ENCODE measurements around the gene PLEKHJ1.

The PLEKHJ1 gene

GRCh38 chr19:2237869-2238153 lies 1.7 kb upstream of the PLEKHJ1 start:
- peak overlapping the region; percentile 84 for H3K4me3 ChIP-seq (ENCODE audit: low read depth, low read length)
- TF ChIP-seq, protein P1, sequence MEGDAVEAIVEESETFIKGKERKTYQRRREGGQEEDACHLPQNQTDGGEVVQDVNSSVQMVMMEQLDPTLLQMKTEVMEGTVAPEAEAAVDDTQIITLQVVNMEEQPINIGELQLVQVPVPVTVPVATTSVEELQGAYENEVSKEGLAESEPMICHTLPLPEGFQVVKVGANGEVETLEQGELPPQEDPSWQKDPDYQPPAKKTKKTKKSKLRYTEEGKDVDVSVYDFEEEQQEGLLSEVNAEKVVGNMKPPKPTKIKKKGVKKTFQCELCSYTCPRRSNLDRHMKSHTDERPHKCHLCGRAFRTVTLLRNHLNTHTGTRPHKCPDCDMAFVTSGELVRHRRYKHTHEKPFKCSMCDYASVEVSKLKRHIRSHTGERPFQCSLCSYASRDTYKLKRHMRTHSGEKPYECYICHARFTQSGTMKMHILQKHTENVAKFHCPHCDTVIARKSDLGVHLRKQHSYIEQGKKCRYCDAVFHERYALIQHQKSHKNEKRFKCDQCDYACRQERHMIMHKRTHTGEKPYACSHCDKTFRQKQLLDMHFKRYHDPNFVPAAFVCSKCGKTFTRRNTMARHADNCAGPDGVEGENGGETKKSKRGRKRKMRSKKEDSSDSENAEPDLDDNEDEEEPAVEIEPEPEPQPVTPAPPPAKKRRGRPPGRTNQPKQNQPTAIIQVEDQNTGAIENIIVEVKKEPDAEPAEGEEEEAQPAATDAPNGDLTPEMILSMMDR (conservative IDR thresholded peaks at IDR 0.05; ENCODE audit: low read depth, low read length), result no peak
- no peak for DNase-seq (ENCODE audit: low read depth)

- H3K4me3 ChIP-seq (ENCODE audit: low read depth, low read length), result peak overlapping the region; percentile 84
- DNase-seq (ENCODE audit: low read depth), result no peak
- TF ChIP-seq, protein P1 (conservative IDR thresholded peaks at IDR 0.05; ENCODE audit: low read depth, low read length), result no peak
Observed at GRCh38 chr19:2237051-2237868, 1.1 kb upstream of the PLEKHJ1 start.

DNA sequence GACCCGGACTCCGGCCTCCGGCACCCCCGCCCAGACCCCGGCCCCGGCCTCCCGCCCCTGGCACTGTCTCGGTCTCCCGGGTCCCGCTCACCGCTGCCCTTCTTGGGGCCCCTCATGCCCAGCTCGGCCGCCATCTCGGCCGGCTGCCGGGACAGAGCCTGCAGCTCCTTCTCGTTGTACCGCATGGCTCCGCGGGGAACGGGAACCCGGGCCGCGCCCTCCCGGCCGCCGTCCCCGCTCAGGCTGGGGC lies 140 bp downstream of the PLEKHJ1 start:
- TF ChIP-seq, protein P1 (conservative IDR thresholded peaks at IDR 0.05; ENCODE audit: low read depth, low read length), result no peak
- peak overlapping the region; percentile 84 for H3K4me3 ChIP-seq (ENCODE audit: low read depth, low read length)
- no peak for DNase-seq (ENCODE audit: low read depth)

- no peak for DNase-seq (ENCODE audit: low read depth)
- TF ChIP-seq, protein P1 (conservative IDR thresholded peaks at IDR 0.05; ENCODE audit: low read depth, low read length), result no peak
- peak overlapping the region; percentile 84 for H3K4me3 ChIP-seq (ENCODE audit: low read depth, low read length)
Observed at GRCh38 chr19:2235381-2236063, 607 bp downstream of the PLEKHJ1 start.

DNA sequence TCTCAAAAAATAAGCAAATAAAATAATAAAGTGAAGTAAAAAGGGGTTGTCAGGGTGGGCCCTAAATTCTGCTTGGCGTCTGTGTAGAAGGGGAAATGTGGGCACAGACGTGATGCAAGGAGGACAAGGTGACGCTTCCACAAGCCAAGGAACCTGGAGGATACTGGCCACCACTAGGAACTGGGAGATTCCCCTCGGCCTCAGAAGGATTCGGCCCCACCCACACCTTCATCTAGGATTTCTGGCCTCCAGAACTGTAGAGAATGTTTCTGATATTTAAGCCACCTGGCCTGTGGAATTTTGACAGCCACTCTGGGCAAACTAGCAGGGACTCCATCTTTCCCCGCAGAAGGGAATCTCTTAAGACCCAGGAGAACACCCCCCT lies 1.1 kb downstream of the PLEKHJ1 start:
- H3K4me3 ChIP-seq (ENCODE audit: low read depth, low read length), result peak overlapping the region; percentile 84
- DNase-seq (ENCODE audit: low read depth), result no peak
- TF ChIP-seq, protein P1 (conservative IDR thresholded peaks at IDR 0.05; ENCODE audit: low read depth, low read length), result no peak

DNA sequence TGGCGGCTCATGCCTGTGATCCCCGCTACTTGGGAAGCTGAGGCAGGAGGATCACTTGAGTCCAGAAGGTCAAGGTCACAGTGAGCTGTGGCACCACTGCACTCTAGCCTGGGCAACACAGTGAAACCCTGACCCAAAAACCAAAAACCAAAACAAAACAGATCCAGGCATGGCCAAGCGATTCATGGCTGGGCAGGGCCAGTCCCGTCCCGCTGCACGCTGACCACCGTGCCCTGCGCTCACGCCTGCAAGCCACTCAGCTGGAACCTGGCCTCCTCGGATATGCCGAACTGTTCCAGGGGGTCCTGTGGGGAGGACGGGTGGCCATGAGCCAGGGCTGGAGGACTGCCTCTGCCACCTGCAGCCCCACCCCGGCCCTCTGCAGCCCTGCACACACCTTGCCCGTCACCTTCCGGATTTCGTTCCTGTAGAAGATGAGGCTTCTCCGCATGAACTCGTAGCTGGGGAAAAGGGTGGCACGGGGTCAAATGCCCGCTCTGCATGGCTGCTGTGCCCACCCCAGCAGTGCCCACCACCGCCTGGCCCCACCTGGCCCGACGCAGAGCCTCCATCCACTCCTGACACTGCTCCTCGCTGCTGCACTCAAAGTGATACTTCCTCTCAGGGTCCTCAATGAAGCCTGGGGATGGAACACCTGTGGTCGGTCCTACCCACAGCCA lies 2.4 kb downstream of the PLEKHJ1 start:
- TF ChIP-seq, protein P1 (conservative IDR thresholded peaks at IDR 0.05; ENCODE audit: low read depth, low read length), result no peak
- no peak for DNase-seq (ENCODE audit: low read depth)
- no peak overlapping the region for H3K4me3 ChIP-seq (ENCODE audit: low read depth, low read length)

All from choroid plexus epithelial cell (primary cell).